Activated T-cell treated with anti-CD3 and anti-CD28 coated beads, Interleukin-2, amount 50 U/mL, for 48 hours (primary cell): ENCODE results near the gene FAM186B.
"Not testable (repeated sequence)": the region's sequence is repeated elsewhere in the genome, so short reads cannot be mapped to it uniquely, and the experiment has no call there.

Experiments used
- DNase-seq, 2 experiments: peaks; one replicate each; pipeline ENCODE4 v3.0.0-alpha.2; 2020

FAM186B gene, protein sequence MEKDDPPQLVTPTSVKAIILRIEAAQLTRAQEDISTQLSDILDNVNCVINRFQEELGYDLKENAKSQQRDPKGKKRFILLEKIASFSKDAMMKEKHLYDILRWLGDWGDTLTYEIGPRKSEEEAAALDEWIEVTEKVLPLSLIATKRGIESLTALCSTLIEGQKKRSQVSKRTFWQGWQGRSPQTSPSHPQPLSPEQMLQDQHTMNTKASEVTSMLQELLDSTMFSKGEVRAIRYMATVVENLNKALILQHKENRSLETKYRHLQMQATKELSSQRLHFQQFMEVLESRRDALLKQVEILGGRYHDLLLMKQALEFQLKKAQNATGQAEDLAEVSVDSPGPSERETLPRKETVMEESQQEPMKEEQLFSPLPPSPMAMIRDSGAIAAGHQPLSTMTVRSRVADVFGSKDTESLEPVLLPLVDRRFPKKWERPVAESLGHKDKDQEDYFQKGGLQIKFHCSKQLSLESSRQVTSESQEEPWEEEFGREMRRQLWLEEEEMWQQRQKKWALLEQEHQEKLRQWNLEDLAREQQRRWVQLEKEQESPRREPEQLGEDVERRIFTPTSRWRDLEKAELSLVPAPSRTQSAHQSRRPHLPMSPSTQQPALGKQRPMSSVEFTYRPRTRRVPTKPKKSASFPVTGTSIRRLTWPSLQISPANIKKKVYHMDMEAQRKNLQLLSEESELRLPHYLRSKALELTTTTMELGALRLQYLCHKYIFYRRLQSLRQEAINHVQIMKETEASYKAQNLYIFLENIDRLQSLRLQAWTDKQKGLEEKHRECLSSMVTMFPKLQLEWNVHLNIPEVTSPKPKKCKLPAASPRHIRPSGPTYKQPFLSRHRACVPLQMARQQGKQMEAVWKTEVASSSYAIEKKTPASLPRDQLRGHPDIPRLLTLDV

DNA sequence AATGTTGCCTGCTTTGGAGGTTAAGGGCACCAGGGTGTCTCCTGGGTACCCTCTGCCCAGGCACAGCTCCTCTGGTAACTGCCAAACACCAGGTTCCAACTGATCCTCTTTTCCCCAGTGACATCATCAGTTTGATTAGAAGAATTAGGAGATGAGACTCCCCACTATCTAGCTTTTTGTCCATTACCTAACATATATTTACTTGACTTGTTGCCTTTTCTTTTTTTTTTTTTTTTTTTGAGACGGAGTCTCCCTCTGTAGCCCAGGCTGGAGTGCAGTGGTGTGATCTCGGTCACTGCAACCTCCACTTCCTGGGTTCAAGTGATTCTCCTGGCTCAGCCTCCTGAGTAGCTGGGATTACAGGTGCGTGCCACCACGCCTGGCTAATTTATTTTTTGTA is at the start of gene FAM186B:
Gene FAM186B, minus strand, starts transcription at position 101 of the 400 bp plus-strand sequence. CDS start 162 bp downstream, outside the sequence.
- DNase-seq, result not testable (repeated sequence)

DNA sequence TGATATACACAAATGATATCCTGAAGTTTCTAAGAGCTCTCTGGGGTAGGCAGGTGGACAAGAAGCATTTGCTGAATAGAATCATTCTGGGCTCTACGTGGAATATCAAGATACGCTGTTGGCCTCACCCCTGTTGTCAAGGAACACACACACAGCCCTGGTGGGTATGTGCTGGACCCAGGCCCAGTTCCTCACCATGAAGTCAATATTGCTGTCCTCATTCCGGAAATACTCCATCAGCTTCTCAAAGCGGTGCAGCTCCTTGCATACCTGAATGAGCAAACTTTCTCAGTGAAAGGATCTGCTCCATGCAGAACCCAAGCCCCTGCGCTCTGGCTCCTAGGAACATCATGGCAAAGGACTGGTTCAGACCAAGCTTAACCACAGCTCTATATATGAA is 49.3 kb upstream of the FAM186B start:
- no peak for DNase-seq

DNA sequence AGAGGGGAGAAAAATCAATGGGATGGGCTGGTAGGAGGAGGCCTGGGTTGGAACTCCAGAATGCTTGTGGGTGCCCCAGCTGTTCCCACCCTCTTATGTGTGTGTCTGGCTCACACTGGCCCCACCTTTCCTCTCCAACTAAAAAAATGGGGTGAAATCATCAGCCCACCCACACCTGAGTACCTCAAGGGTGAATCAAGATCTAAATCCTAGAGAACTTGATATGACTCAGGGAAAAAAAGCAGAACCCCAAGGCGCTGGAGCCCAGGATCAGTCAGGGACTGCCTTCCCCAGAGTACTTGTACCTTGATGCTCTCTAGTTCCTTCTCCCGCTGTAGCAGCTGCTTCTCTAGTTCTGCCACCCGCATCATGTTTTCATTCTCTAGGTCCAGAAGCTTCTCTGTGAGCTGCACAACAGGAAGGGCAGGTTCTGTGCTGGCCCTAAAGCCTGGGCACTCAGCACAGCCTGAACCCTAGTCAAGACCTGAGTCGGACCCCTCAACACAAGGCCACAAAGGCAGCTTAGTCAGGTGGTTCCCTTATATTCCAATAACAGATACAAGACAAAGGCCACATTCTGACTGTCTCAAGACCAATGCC is 47.6 kb upstream of the FAM186B start:
- DNase-seq, result no peak

DNA sequence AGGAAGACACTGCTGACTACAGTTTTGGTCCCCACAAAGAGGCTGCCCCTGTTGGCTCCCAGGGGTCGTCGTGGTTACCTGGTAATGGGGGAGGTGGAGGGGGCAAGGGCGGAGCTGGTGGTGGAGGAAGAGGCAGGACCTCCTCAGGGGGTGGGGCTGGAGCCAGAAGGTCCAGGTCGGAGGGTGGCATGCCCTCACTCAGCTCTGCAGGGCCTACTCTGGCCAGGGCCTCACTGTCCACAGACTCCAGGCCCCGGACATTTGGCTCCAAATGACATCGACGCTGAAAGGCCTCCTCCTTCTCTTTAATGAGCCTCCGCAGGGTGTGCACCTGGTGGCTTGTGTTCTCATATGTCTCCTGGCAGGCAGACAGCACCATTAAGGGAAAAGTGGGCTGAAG is 46.4 kb upstream of the FAM186B start:
- DNase-seq, result no peak

DNA sequence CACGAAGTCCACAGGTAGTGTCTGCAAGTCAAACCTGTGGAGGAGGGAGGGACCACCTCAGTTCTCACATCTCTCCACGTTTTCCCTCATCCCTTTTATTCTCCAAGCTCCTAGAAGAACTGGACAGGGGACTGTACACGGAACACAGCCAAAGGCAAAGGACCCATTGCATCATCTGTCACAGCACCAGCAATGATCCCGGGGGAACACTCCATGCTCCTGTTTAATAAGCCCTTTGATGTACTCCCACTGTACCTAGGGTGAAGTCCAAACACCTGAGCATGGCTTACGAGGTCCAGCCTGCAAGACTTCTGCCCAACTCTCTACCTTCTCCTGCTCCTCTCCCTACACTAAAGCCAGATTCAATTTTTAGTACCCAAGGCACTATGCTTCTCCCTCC is 44.5 kb upstream of the FAM186B start:
- no peak for DNase-seq

DNA sequence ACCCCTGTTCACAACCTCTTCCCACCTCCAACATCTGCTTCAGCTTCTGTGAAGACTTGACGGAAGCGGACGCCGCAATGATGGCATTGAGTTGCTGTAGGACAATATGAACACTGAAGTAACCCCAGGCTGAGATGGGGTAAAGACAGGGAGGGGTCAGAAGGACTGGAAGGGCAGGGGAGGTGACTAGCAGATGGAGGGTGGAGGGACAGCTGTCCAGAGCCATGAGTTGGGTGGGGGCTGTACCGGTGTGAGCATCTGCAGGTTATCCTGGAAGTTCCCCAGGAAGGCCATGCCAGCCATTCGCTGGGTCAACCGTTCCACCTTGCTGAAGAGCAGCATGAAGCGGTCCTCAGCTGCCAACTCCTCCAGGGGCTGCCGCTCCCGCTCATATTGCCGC is 44.0 kb upstream of the FAM186B start:
- no peak for DNase-seq

DNA sequence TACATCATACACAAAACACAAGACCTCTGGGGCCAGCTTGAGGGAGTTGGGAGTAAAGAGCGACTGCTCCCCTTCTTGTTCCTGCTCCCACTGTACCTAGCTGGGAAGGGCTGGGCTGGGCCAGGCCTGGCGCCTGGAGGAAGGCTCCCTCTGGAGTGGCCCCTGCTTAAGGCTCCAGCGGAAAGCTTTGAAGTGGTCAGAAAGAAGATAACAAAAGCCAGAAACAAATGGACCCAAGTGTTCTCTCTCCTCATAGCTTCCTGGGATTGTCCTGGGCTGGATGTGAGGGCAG is 43.2 kb upstream of the FAM186B start:
- no peak for DNase-seq

DNA sequence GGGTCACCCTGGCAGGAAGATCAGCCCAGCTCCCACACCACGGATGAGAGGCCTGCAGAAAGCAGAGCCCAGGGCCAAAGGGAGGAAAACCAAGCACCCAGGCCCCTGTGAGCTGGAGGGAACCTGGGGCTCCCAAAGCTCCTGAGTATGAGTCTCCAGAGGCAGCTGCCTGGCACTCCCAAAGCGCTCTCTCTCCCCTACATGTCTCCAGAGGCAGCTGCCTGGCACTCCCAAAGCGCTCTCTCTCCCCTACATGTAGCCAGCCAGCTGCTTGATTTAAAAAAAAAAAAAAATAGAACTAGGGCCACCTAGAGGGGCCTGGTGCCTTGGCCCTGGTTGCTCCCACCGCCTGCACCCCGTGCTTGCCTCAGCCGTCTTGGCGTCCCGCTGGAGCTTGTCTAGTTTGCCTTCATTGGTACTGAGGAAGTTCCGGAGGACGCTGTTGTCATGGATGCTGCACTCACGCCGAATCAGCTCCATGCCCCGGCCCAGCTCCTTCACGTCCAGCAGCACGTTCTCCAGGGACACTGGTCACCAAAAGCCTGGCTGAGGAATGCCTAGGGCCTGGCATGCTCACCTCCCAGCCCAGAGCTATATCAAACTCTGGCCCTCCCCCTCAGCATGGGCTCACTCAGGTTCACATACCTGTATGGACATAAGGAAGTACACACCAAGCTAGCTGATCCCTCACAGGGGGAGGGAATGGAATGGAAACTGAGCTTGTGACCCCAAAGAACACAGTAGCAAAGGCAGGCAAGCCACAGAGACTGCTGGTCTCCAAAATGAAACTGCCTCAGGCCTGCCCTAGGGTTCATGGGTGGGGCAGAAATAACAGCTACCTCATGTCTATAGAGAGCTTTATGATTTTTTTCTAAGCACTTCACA is 42.6 kb upstream of the FAM186B start:
- DNase-seq, result no peak

DNA sequence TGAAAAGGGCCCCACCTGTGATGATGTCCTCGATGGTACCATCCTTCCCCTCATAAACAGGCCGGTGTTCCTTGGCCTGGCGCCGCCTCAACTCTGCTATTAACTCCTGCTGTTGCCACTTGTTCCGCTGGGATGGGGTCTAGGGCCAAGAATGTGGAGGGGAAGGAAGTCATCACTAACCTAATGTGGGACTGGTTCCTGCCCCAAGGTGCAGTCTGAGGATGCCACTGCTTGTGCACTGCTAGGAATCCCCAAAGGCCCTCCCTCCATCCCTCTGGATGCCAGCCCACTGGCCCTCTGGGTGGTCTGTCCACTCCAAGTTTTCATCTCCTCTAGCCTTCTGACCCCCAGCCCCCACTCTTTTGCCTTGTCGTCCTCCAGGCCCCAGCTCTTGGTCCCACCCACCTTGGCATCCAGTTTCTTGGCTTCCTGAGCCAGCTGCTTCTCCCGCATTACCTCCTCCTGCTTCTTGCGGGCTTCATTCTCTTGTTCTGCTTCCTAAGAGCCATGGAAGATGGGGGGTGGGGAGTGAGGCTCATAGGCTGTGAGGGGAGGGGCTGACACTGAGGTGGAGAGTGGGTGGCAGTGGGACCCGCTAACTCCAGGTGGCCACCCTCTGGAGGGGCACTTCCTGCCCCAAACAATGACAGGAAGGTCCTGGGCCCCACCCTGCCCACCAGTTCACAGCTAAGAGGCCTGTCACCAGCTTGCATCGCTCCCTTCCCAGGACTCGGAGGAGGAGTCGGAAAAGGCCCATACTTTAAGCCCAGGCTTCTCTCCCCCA is 41.6 kb upstream of the FAM186B start:
- no peak for DNase-seq

DNA sequence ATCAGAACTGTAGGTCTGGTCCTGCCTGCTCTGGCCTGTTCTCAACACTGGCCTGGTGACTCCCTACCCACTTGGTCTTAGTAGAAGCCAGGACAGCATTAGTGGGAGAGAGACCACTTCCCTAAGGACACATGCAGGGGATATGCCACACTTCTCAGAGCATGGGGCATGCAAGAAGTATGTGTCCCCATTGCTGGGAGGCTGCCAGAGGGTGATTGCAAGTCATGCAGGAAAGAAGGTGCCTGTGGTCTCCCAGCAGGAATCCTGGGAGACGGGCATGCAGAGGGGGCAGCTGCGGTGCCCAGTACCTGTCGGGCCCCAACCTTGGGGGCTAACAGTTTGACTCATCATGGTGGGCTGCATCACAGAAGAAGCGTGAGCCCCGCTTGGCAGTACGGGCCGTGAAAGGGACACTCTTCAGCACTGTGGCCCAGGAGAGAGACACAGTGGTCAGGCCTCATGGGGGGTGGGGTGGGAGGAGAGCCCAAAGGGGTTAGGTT is 40.9 kb upstream of the FAM186B start:
- no peak for DNase-seq

DNA sequence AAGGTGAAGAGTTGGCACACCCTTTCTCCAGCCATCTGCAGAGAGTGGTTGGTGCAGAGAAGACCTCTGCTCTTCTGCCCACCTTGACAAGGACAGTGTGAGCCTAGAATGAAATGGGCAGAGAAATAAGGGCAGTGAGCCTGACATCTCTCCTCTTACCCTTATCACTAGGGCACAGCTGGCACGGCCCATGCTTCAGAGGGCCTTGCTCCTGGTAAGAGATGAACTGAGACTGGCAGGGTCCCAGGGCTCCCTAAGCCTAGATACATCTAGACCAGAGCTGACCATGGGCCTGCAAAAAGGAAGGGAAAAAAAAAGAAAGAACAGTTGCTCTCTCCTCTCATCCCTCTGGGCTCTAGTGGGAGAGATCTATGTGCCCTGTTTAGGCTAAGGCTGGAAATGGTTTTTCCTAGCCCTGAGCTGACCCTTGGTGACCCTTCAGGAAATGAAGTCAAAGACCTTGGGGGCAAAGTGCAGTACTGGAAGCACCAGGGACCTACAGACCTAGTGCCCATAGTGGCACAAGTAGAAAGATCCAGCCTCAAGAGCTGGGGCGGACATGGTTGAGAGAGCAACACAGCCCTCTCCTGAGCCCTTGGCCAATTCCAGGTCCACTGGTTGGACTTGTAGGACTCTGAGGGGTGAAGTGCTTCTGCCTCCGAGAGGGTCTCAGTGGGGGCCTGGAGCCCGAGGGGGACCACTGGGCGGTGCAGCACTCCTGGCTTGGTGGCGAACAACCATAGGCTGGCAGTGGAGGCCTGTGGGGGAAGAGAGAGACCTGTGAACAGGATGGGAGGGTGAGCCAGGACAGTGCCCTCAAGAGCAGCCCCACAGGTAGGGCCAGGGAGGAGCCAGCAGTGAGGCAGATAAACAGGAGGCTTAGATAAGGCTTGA is 40.0 kb upstream of the FAM186B start:
- DNase-seq, result no peak

DNA sequence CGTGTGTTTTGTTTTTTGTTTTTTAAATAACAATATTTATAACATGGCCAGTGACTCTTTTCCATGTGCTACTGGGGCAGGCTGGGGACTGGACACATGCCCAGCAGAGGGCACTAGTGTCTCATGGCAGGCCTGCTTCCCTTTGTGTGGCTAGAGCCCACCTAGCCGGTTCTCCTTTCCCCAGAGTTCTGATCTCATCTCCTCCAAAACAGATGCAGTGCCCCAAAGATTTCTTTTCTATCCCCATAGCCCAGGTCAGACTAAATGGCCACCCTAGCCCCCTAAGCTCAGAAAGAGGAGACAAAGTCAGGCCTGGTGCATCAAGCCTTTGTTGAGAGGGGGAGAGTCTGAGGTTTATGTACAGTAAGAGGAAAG is 39.2 kb upstream of the FAM186B start:
- peak; percentile 86 for DNase-seq

DNA sequence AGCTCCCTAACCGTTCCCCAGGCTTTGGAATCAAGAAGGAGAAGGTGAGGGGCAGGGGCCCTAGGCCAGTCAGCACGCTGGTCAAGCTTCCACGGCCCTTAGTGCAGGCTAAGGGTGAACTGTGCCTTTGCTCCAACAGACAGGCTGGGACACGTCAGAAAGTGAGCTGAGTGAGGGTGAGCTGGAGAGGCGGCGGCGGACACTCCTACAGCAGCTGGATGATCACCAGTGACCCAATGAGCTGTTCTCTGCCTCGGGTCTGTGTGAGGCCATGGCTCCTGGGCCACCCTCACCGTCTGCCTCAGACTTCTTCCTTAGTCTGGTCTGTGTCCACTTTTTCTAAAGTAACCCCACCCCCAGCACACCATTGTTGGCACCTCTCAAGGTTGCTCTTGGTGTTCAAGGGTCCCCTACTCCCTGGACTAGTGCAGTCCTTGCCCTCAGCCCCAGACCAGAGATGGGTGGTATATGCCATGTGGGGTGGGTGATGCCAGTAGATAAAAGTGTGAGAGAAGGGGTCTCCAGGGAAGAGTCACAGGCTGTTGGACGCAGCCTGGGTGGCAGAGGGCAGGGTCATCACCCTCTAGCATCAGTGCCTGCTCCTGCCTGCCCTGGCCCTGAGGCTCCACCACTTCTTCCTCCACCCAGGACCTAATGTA is 38.7 kb upstream of the FAM186B start:
- DNase-seq, result no peak

DNA sequence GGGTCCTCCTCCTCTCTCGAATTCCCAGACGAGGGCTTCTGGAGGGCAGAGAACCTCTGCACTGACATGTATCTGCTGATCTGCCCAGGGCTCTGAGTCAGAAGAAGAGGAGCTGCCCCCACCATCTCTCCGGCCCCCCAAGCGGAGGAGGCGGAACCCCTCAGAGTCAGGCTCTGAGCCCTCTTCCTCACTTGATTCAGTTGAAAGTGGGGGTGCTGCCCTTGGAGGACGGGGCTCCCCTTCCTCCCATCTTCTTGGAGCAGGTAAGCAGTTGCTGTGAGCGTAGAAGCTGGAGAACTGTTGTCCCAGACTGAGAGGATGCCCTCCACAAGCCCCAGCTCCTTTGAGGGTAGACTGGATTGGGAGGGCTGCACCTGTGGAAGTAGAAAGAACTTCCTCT is 37.7 kb upstream of the FAM186B start:
- DNase-seq, result no peak

DNA sequence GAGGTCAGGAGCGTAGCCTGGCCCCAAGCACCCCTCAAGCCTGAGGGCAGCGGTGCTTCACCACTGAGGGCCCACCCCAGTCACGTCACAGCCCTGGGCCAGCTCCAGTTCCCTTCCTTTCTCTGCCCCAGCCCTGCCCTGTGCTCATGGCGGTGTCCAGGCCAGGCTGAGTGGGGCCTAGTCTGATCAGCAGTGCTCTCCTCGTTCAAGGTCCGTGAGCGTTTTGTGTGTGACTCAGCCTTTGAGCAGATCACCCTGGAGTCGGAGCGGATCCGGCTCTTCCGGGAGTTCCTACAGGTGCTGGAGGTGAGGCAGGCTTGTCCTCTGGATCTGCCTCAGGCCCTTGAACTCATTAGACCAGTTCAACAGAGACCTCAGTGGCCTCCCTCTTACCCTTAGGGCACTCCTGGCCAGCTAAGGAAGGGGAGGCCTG is 36.9 kb upstream of the FAM186B start:
- DNase-seq, result no peak

DNA sequence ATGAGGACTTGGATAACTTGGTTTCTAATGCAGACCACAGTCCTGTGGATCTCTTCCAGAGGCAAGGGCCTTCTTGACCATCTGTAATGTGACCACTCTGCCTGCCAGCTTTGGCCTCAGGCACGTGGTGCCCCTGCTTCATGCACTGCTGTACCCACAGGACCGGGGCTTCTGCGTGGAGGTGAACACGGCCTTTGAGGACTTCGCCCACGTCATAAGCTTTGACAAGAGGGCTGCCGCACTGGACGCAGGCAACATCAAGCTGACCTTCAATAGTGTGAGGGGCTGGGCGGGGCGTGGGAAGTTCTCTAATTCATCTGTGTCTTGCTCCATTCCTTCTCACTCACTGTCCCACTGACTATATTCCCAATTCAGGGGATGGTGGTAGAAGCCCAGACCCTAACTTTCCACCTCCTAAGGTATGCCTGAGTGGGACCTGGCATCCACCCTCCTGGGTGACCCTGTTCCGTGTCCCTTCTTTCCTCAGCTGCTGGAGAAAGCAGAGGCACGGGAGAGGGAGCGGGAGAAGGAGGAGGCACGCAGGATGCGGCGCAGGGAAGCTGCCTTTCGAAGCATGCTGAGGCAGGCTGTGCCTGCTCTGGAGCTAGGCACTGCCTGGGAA is 36.4 kb upstream of the FAM186B start:
- DNase-seq, result no peak

DNA sequence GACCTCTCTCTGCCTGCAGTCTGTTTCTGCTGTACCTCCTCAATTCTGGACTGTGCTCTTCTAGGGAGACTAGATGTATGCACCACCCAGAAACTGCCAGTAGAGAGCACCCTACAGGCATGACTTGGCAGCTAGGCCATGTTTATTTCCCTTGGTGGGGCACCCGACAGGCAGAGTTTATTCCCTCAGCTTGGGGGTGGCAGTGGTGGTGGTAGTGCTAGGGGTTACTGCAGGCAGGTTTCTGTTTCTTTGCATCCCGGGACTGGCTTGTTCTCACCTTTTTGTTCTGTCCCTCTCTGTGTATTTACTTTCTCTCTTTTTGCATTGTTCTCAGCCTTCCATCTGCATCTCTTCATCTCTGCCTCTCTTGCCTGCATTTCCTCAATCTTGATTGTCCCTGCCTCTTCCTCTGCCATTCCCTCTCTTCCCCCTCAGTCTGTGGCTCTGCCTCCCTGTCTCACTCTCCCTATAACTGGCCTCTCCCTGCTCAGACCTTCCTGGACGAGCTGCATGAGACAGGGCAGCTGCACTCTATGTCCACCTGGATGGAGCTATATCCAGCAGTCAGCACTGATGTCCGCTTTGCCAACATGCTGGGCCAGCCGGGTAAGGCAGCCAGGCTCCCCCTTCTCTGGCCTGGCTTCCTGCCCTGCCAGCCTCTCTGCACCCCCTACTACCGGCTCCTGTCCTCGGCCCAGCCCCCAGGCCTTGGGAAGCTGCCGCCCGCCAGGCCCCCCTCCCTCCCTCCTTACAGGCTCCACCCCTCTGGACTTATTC is 31.7 kb upstream of the FAM186B start:
- DNase-seq, result peak; percentile 63 to 68

DNA sequence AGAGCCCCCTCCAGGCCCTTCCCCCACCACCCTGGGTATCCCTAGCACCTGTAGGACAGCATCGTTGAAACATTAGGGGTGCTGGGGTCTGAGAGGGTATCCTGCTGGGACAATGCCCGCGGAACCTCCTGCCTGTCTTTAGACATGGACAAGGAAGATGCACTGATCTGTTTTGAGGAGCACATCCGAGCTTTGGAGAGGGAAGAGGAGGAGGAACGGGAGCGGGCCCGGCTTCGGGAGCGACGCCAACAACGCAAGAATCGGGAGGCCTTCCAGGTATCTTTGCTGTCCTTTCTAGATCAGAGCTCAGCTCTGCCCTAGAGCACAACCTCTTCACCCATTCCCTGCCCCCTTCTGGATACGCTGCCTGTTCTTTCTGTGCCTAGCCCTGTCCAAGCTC is 31.1 kb upstream of the FAM186B start:
- no peak for DNase-seq

DNA sequence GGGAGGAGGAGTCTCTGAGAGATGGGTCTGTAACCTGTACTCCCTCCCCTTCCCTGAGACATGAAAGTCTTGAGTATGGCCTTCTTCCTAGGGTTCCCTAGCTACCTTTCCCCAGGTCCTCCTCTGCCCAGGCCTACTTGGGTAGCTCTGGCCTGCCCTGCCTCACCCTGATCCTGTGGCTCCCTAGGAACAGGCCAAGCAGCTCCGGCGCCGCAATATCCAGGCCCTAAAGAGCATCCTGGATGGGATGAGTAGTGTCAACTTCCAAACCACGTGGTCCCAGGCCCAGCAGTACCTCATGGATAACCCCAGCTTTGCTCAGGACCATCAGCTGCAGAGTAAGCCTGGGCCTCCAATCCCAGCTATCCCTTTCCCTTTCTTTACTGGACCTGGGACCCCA is 30.2 kb upstream of the FAM186B start:
- no peak for DNase-seq
